LoVo (cell line): ENCODE data around the gene ARHGAP8.

Experiments used
- DNase-seq: peaks from one replicate; pipeline ENCODE4 v3.0.0-alpha.2; 2016; ENCODE audit warnings: low spot score

ARHGAP8 gene

GRCh38 chr22:44726439-44726838 lies 25.9 kb upstream of the ARHGAP8 start:
- no peak for DNase-seq

GRCh38 chr22:44727148-44727547 lies 25.2 kb upstream of the ARHGAP8 start:
- DNase-seq, result no peak

GRCh38 chr22:44727709-44728108 lies 24.7 kb upstream of the ARHGAP8 start:
- no peak for DNase-seq

GRCh38 chr22:44728761-44729324 lies 23.5 kb upstream of the ARHGAP8 start:
- no peak for DNase-seq

GRCh38 chr22:44729391-44730021 lies 22.9 kb upstream of the ARHGAP8 start:
- DNase-seq, result no peak

GRCh38 chr22:44730022-44730393 lies 22.4 kb upstream of the ARHGAP8 start:
- no peak for DNase-seq

DNA sequence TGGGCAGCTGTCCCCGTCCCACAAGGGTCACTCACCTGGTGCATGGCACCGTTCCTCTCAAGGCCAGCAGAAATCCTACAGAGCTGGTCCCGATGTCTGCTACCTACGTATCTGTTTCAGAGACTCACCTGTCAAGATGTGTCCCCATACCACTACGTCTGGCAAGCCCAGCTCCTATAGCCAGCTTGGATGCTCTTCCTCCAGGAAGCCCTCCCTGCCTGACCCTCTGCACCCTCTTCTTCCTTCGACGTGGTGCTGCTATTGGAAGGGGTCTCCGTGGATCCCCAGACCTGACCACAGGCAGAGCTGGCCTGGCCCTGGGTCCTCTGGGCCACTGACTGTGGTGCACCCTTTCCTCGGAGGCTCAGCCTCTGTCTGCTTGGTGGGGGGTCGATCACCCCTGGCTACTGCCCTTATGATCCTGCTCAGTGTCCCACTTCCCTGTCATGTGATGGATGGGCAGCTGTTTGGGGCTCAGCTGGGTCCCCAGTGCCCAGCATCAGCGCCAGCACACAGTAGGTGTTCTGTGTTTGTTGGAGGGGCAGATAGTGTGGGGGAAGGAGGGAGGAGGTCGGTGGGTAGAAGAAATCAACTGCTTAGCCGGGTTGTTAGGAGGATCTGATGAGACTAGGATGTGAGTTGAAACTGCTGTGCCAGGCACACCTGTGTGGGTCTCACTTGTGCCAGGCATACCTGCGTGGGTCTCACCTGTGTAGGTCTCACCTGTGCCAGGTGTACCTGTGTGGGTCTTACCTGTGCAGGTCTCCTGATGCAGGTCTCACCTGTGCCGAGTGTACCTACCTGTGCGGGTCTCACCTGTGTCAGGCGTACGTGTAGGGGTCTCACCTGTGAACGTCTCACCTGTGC lies 21.7 kb upstream of the ARHGAP8 start:
- no peak for DNase-seq

DNA sequence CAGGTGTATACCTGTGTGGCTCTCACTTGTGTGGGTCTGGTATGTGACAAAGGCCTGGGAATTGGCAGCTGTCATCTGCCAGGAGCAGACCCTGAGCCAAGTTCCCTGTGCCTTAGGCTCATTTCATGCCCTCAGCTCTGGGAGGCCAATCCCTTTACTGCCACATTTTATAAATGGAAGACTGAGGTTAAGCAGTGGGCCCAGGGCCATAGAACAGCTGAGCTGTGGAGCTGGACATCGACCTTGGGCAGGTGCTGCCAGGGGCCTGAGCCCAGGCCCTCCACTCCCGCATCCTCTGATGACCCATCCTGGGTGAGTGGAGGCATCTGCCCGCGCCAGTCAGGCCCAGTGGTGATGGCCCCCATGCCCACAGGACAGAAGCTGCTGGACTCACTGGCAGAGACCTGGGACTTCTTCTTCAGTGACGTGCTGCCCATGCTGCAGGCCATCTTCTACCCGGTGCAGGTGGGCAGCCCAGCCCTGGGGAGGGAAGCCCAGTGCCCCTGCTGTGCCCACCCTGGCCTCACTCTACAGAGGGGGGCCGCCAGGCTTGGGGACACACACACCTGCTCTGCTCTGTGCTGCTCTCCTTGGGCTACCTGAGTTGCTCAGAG lies 20.9 kb upstream of the ARHGAP8 start:
- no peak for DNase-seq

DNA sequence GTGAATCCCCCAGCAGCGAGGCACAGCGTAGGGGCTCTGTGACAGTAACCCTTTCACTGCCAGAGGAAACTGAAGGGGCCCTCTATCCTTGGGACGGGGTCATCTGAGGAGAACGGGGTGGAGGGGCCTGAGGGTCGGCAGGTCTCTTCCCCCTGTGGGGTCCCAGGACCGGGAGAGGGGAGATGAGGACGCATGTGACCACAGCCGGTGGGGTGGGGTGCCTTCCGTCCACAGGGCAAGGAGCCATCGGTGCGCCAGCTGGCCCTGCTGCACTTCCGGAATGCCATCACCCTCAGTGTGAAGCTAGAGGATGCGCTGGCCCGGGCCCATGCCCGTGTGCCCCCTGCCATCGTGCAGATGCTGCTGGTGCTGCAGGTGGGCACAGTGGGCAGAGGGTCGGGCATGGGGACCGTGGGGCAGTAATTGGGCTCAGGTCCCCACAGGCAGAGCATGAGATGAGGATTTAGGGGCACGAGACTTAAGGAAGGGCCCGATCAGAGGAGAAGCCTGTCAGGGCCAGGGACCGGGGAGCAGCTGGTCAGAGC lies 20.3 kb upstream of the ARHGAP8 start:
- no peak for DNase-seq

DNA sequence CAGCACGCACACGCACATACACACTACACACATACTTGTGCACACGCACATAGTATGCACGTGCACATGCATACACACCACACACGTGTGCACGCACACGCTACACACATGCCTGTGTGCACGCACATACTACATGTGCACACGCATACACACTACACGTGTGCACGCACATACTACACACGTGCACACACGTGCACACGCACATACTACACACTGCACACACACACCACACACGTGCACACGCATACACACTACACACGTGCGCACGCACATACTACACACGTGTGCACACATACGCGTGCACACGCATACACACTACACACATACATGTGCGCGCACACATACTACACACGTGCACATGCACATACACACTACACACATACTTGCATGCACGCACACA lies 19.7 kb upstream of the ARHGAP8 start:
- DNase-seq, result no peak

- DNase-seq, result no peak
Observed at GRCh38 chr22:44733426-44734106, 18.8 kb upstream of the ARHGAP8 start.

DNA sequence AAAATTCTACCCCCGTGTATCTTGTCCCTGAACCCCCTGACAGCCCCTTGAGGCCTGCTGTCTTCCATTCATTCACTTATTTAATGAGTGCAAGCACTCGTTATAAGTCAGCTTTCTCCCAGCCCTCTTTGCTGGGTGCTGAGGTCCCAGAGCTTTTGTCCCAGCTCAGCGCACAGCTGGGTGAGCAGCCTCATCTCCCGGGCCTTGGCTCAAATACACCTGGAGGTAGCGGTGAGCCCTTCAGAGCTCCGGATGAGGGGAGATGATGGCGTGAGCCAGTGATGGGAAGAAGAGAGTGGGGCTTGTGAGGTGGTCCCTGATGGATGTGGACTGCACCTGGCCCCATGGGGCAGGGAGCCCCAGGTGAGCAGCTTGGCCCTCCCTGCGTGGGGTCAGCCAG lies 18.1 kb upstream of the ARHGAP8 start:
- no peak for DNase-seq

GRCh38 chr22:44734801-44735517 lies 17.4 kb upstream of the ARHGAP8 start:
- DNase-seq, result no peak

GRCh38 chr22:44735518-44736428 lies 16.6 kb upstream of the ARHGAP8 start:
- DNase-seq, result peak; percentile 52

GRCh38 chr22:44736581-44737405 lies 15.6 kb upstream of the ARHGAP8 start:
- no peak for DNase-seq

- DNase-seq, result no peak
Observed at GRCh38 chr22:44737406-44738346, 14.7 kb upstream of the ARHGAP8 start.

GRCh38 chr22:44738347-44738715 lies 14.0 kb upstream of the ARHGAP8 start:
- peak; percentile 63 for DNase-seq

- DNase-seq, result no peak
Observed at GRCh38 chr22:44739024-44739423, 13.4 kb upstream of the ARHGAP8 start.
